GM12878 (cell line): ENCODE data around the gene ALDH1L1. TPM values are rescaled to one million over a fixed set of nuclear protein-coding genes. Genes with fewer than 3 reads are reported as not detected.

Experiments
- ATAC-seq: fragments of 200-7000 bp; cut with Tn5 transposase; 3 replicates; pipeline ENCODE4 v1.9.1; 2020; ENCODE audit warnings: mild to moderate bottlenecking, moderate library complexity
- BruUV-seq: library from RNA; stranded (reverse); fragments of 400-500 nt; replicated peaks from 2 replicates; lab custom pipeline; 2021; lab: Mats Ljungman, UMichigan
- CTCF ChIA-PET: fragments of 300-600 bp; sonication (Branson Sonifier 250); formaldehyde crosslinking; extraction: SDS; loops from one replicate; lab custom pipeline; 2021; ENCODE audit warnings: inconsistent platforms; lab: Yijun Ruan, JAX
- POLR2A ChIA-PET: fragments of 350-600 bp; formaldehyde crosslinking; extraction: SDS; loops from one replicate; lab custom pipeline; 2021; ENCODE audit warnings: inconsistent platforms; lab: Charles Lee
- RAD21 ChIA-PET: fragments of 300-600 bp; sonication (Branson Sonifier 250); formaldehyde crosslinking; loops from one replicate; lab custom pipeline; 2023; ENCODE audit warnings: antibody characterized with exemption; ENCODE audit not compliant: unreplicated experiment; lab: Charles Lee
- SMC1A ChIA-PET: fragments of 300-600 bp; sonication (Branson Sonifier 250); formaldehyde crosslinking; loops from one replicate; lab custom pipeline; 2023; ENCODE audit not compliant: unreplicated experiment, uncharacterized antibody; lab: Charles Lee
- DNase-seq: peaks from one replicate; pipeline ENCODE4 v3.0.0-alpha.2; 2011; ENCODE audit warnings: low read depth, low spot score
- FAIRE-seq: peaks from 3 replicates; lab custom pipeline; 2011; peaks lifted over from hg19 to GRCh38; lab: Jason Lieb, UNC
- H2AFZ ChIP-seq: 2 replicates; pipeline ENCODE4 v1.6.0; 2011; ENCODE audit warnings: low read depth, low read length, control low read depth; ENCODE audit not compliant: control insufficient read depth
- H3K27ac ChIP-seq: 2 replicates; pipeline ENCODE4 v1.5.1; 2011; ENCODE audit warnings: control low read depth; ENCODE audit not compliant: control insufficient read depth, insufficient read depth
- H3K27me3 ChIP-seq, 2 experiments: replicated peaks in 1 of 2; 2 replicates each; pipeline versions ENCODE4 v1.6.0 to v1.6.1; 2011; ENCODE audit warnings: low read length in 1 of 2; ENCODE audit not compliant: control insufficient read depth in 2 of 2, insufficient read depth in 2 of 2
- H3K36me3 ChIP-seq, 2 experiments: 2 replicates each; pipeline ENCODE4 v1.5.1; 2011; ENCODE audit warnings: low read length in 1 of 2; ENCODE audit not compliant: control insufficient read depth in 2 of 2, insufficient read depth in 2 of 2
- H3K4me1 ChIP-seq: 2 replicates; pipeline ENCODE4 v1.6.1; 2011; ENCODE audit warnings: mild to moderate bottlenecking, low read length, moderate library complexity, mixed read lengths; ENCODE audit not compliant: control insufficient read depth, insufficient read depth
- H3K4me2 ChIP-seq: 2 replicates; pipeline ENCODE4 v1.6.0; 2011; ENCODE audit warnings: control low read depth; ENCODE audit not compliant: control insufficient read depth, insufficient read depth
- H3K4me3 ChIP-seq: fragments of 200-600 bp; sonication (generic); 2 replicates; pipeline ENCODE4 v1.5.1; 2016
- H3K79me2 ChIP-seq: 2 replicates; pipeline ENCODE4 v1.6.0; 2011; ENCODE audit warnings: low read length; ENCODE audit not compliant: control insufficient read depth, insufficient read depth
- H3K9ac ChIP-seq: 2 replicates; pipeline ENCODE4 v1.8.0; 2011; ENCODE audit warnings: low read length, control low read depth, mixed read lengths; ENCODE audit not compliant: control insufficient read depth, insufficient read depth
- H3K9me3 ChIP-seq: replicated peaks from 3 replicates; pipeline ENCODE4 v1.5.1; 2011; ENCODE audit warnings: mild to moderate bottlenecking, low read length; ENCODE audit not compliant: control insufficient read depth, insufficient read depth
- H4K20me1 ChIP-seq: 2 replicates; pipeline ENCODE4 v1.6.0; 2011; ENCODE audit not compliant: control insufficient read depth, insufficient read depth
- DPF2 ChIP-seq: fragments of 450-650 bp; IDR thresholded peaks from 2 replicates; pipeline ENCODE4 v1.6.1; 2017; ENCODE audit warnings: mild to moderate bottlenecking
- MEF2A ChIP-seq: IDR thresholded peaks from 2 replicates; pipeline ENCODE4 v1.6.1; 2011; ENCODE audit warnings: low read depth, mild to moderate bottlenecking, low read length, moderate library complexity; ENCODE audit not compliant: insufficient read depth
- SRF ChIP-seq, 2 experiments: IDR thresholded peaks; 2 replicates each; pipeline ENCODE4 v1.6.1; 2011; ENCODE audit warnings: low read depth in 2 of 2, low read length in 2 of 2, mild to moderate bottlenecking in 1 of 2, moderate library complexity in 1 of 2
- STAT3 ChIP-seq: IDR thresholded peaks from 2 replicates; pipeline ENCODE4 v1.6.1; 2011; ENCODE audit warnings: low read depth, low read length, improper control_type of control experiment
- WGBS: methylation state at CpG from one replicate; pipeline ENCODE4 v1.1.6; 2016; ENCODE audit warnings: low lambda C conversion rate; ENCODE audit not compliant: insufficient replicate concordance, insufficient coverage; ENCODE audit errors: missing lambda C conversion rate; 5-methylcytosine and 5-hydroxymethylcytosine counted together
- in situ Hi-C: fragments of 300-500 bp; cut with MboI; formaldehyde crosslinking; loops from 9 replicates; pipeline ENCODE4 v1.14.3; 2018; ENCODE audit warnings: mixed read lengths
- intact Hi-C: fragments of 100-400 bp; cut with micrococcal nuclease; formaldehyde crosslinking; loops from one replicate; pipeline ENCODE4 v1.14.2; 2022; ENCODE audit not compliant: unreplicated experiment
- polyA plus RNA-seq, 11 experiments: library from polyadenylated mRNA; depleted of rRNA in 4 of 11; unstranded in 6 of 11; stranded (reverse) in 5 of 11; fragments of >200 nt; fragmentation: Nextera tagmentation in 4 of 11; fragmentation: Illumina TruSeq in 1 of 11; extraction: Ambion mirVana in 4 of 11; extraction: Trizol in 1 of 11; gene quantifications; 1 replicate in 1 of 11; 2 replicates in 10 of 11; pipeline versions ENCODE4 v1.2.1 to v1.2.3, GENCODE V29; 2011 to 2016; ENCODE audit warnings: inconsistent platforms in 2 of 11, missing spikeins in 2 of 11, low read depth in 1 of 11
- total RNA-seq, 4 experiments: library from RNA; depleted of rRNA in 3 of 4; stranded (reverse); fragments of >200 nt in 3 of 4; fragmentation: Illumina TruSeq in 1 of 4; extraction: Trizol in 1 of 4; gene quantifications; 2 replicates each; pipeline versions ENCODE4 v1.2.1 to v1.2.3, GENCODE V29; 2013 to 2021
- TF ChIP-seq, protein P1 (sequence below): fragments of 450-650 bp; IDR thresholded peaks from 2 replicates; pipeline ENCODE4 v1.6.1; 2017; ENCODE audit warnings: mild to moderate bottlenecking, low read depth, inconsistent platforms; ENCODE audit not compliant: poor library complexity, severe bottlenecking
- TF ChIP-seq, protein P2 (sequence below): fragments of 450-650 bp; IDR thresholded peaks from 2 replicates; pipeline ENCODE4 v1.6.1; 2017; ENCODE audit warnings: borderline replicate concordance

ALDH1L1 gene
- total and polyA plus RNA-seq, 10 of the 15 experiments (the other 5 are each of a cell fraction or from before 2014, with no cell fraction given): 0.04 to 18.2 (median 0.45) TPM

DNA sequence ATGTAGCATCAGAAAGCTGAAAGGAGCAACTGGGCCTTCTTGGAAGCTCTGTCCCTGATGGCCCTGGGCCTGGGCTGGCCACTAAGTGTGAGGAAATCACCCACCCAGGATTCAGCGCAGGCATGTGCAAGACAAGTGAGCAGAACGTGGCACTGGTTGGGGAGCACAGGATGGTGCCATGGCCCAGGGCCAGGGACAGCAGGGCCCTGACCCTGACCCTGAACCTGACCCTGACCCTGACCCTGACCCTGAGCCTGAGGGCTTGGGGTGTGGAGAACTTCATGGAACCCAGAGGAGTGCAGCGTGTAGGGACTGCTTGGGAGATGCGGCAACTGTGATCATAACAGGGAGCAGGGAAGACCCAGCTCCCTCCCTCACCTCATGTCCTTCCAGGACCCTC, 5.9 kb upstream of the ALDH1L1 start:
- Histone ChIP-seq H3K4me1 (no peaks in the 10 kb centered on the region), H2AFZ (no peak overlapping the region), H3K36me3 (no peaks in the 10 kb centered on the region), H3K9me3 (no peaks in the 10 kb centered on the region), H3K79me2 (no peaks in the 10 kb centered on the region), H3K4me3 (no peak overlapping the region), H3K4me2 (no peak overlapping the region), H4K20me1 (no peaks in the 10 kb centered on the region), H3K27ac (no peak overlapping the region), H3K9ac (no peak overlapping the region), H3K27me3 (no peaks in the 10 kb centered on the region; a peak in 1 of 4 replicates)
- POLR2A ChIA-PET: no interaction called here
- SMC1A ChIA-PET: interaction anchor here (1.2 kb wide), 1 partner anchor 12 kb away, joined by 4 read pairs; no protein-coding TSS in a partner anchor
- intact Hi-C loops: no loop called here
- WGBS: 44% methylated on average over 4 of the region's 4 CpGs
- in situ Hi-C loops: no loop called here
- DNase-seq: no peak
- CTCF ChIA-PET: interaction anchor here (0.9 kb wide), 1 partner anchor 12 kb away, joined by 4 read pairs; no protein-coding TSS in a partner anchor
- RAD21 ChIA-PET: no interaction called here
- no peak for ATAC-seq
- FAIRE-seq: no peak
- TF ChIP-seq, protein P1, sequence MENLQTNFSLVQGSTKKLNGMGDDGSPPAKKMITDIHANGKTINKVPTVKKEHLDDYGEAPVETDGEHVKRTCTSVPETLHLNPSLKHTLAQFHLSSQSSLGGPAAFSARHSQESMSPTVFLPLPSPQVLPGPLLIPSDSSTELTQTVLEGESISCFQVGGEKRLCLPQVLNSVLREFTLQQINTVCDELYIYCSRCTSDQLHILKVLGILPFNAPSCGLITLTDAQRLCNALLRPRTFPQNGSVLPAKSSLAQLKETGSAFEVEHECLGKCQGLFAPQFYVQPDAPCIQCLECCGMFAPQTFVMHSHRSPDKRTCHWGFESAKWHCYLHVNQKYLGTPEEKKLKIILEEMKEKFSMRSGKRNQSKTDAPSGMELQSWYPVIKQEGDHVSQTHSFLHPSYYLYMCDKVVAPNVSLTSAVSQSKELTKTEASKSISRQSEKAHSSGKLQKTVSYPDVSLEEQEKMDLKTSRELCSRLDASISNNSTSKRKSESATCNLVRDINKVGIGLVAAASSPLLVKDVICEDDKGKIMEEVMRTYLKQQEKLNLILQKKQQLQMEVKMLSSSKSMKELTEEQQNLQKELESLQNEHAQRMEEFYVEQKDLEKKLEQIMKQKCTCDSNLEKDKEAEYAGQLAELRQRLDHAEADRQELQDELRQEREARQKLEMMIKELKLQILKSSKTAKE: no peak
- no peak for TF ChIP-seq STAT3
- no peak for TF ChIP-seq MEF2A
- TF ChIP-seq SRF (IDR thresholded peaks at IDR 0.05; ENCODE audit: low read depth in 2 of 2, low read length in 2 of 2): no peak
- TF ChIP-seq DPF2: no peak
- TF ChIP-seq, protein P2, sequence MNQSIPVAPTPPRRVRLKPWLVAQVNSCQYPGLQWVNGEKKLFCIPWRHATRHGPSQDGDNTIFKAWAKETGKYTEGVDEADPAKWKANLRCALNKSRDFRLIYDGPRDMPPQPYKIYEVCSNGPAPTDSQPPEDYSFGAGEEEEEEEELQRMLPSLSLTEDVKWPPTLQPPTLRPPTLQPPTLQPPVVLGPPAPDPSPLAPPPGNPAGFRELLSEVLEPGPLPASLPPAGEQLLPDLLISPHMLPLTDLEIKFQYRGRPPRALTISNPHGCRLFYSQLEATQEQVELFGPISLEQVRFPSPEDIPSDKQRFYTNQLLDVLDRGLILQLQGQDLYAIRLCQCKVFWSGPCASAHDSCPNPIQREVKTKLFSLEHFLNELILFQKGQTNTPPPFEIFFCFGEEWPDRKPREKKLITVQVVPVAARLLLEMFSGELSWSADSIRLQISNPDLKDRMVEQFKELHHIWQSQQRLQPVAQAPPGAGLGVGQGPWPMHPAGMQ: no peak
- no TSS peak for BruUV-seq
